GM19023 (cell line): ENCODE measurements around the gene MOCS2.

Source experiments
- ATAC-seq: cut with Tn5 transposase; IDR thresholded peaks from one replicate; pipeline ENCODE4 v1.9.1; 2021; ENCODE audit warnings: mild to moderate bottlenecking, moderate library complexity; ENCODE audit not compliant: unreplicated experiment

Gene MOCS2

DNA sequence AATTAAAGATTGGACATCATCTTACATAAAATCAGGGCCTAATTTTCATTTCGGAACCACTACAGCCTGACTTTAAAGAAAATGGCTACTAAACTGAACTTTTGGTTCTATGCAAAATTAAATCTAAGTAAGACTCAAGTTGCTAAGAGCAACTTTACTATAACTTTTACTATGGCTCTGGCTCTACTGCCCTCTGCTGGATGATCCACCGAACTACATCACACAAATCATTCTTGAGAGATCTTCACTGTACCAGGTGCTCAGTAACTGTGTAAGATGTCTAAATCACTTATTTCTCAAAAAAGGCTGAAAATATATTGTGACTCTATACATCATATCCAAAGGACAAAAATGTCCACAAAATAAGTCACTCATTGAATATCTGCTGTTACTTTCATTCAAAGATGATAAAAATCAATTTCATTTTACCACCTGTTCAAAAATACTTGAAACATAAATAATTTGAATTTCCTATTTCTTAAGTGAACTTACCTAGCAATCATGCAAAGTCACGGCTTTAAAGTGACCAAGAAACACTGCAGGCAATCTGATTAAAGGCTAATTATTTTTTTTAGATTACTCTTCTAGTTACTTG, 13.5 kb downstream of the MOCS2 start:
- ATAC-seq: peak; percentile 60

DNA sequence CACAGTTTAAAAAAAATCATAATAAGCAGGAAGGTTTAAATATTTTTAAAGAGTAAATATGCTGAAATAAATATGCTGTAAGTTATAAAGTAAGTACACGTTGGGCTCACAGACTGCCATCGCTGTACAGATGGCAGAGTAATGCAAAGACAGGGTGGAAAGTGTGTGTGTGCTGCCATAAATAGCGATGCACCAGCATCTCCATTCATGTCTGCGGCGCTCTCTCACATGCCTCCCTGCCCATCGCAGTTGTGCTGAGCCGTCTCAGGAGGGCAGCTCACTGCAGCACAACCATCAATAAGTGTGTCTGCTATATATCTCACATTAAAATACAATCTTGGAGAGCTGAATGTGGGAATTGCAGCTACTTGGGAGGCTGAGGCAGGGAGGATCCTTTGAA, 14.3 kb downstream of the MOCS2 start:
- no peak for ATAC-seq

DNA sequence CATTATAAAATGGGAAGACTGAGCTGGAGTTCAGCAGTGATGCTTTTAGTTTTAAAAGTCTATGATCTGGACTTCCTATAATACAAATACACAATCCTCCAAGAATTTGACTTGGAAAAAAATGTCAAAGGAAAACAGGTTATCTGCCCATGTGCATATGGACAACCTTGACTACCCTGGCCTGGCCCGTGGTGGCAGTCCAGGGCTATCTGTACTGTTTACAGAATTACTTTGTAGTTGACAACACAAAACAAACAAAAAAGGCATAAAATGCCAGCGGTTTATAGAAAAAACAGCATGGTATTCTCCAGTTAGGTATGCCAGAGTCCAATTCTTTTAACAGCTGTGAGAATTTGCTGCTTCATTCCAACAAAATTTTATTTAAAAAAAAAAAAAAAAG, 17.3 kb downstream of the MOCS2 start:
- ATAC-seq: no peak

- ATAC-seq: no peak
Observed at GRCh38 chr5:53091289-53091688, 18.3 kb downstream of the MOCS2 start.

GRCh38 chr5:53090229-53090628, 19.3 kb downstream of the MOCS2 start:
- ATAC-seq: no peak

DNA sequence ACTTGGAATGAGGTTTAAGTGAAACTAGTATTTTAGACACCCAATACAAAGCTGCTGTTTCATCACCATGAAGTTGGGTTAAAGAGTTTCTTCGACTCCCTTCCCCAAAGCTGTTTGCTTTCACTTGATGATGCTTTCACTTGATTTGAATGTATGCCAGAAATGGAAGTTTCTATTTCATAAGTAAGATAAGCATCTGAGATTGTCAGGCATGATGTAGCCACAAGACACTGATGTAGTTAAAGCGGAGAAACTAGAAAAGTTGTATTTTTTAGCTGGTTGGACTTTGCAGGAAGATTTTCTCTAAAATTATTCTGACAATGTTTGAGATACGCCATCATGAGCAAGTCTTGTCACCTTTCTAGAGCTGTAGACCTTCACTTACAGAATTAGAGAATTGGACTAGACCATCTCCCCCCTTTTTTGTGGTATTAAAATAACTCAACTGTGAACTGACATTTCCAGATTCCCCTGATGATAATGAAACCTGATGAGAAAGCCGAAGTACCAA, 20.0 kb downstream of the MOCS2 start:
- ATAC-seq: peak; percentile 73

GRCh38 chr5:53087621-53088121, 21.9 kb downstream of the MOCS2 start:
- ATAC-seq: no peak

DNA sequence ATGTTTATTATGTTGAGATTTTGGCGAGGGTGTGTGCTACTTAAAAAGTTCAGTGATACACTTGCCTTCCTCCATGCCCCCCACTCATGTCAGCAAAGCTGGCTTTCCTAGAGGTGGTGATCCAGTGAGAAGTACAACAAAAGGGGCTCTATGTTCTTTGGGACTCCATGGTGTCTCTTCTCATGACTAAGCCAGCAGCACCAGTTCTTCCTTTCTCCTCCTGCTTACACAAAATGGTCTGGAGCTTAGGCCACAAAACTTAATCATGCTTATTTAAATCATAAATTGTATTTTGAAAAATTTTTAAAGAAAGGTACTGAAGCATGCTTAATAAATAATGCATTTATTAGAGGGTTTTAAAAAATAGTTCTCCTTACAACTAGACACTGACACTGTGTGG, 22.4 kb downstream of the MOCS2 start:
- no peak for ATAC-seq

- ATAC-seq: no peak
Observed at GRCh38 chr5:53084546-53085255, 24.9 kb downstream of the MOCS2 start.

GRCh38 chr5:53083927-53084326, 25.6 kb downstream of the MOCS2 start:
- no peak for ATAC-seq

GRCh38 chr5:53080271-53080670, 29.3 kb downstream of the MOCS2 start:
- no peak for ATAC-seq

- no peak for ATAC-seq
Observed at GRCh38 chr5:53076014-53076583, 33.5 kb downstream of the MOCS2 start.

GRCh38 chr5:53073348-53073747, 36.2 kb downstream of the MOCS2 start:
- no peak for ATAC-seq

DNA sequence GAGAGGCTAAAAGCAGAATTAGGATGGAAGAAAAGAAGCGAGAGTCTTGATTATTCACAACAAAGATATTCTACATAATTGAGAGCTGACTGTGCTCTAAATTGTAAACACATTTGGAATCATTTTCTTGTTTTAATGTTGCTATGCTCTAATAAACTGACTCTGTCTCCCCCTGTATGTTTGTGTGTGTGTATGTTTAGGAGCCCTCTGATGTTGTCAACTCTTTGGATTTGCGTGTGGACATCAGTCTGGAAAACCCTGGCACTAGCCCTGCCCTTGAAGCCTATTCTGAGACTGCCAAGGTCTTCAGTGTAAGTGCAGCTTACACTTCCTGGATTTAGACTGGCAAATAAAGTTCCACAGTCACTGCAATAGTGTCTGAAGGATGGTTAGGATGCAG, 37.8 kb downstream of the MOCS2 start:
- no peak for ATAC-seq

DNA sequence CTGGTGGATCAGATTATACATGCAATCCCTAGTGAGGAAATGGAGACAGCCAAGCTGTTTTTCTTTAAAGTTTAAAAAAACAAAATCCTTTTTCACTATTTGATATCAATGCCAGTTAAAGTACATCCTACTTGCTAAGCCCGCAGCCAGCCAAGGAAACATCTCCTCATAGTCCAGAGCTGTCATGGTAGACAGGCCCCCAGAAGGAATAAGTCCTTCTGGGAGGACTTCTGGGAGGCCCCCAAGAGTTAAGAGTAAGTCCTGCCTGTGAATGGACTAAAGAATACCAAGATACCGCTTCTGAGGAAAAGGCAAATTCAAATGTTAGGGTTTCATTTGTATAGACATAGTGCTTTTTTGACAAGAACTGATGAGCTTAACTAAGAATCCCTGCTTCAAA, 38.3 kb downstream of the MOCS2 start:
- ATAC-seq: no peak

GRCh38 chr5:53069626-53070025, 39.9 kb downstream of the MOCS2 start:
- no peak for ATAC-seq

DNA sequence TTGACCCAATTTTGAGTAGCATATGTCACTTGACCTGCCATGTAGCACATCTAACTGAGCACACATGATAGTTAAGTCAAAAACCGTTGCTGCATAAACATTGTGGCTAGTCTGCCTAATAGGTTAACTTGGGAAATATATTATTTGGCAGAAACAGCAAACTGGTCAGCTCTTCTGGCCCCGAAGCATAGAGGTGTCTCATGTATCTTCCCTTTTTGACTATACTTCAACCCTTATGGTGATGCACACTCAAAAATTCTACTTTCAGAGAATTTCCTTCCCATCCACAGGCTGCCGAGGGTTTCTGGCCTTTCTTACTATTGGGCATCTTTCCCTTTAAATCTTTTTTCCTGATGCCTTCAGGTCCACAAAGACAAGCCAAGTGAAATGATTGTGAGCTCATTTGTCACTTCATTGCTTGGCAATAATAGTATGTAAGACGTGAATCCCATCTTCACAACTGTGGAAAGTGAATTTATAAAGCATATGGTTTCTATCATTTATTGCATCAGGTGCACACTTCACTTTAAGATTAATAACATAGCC, 41.2 kb downstream of the MOCS2 start:
- no peak for ATAC-seq

- no peak for ATAC-seq
Observed at GRCh38 chr5:53067641-53068040, 41.9 kb downstream of the MOCS2 start.

- ATAC-seq: no peak
Observed at GRCh38 chr5:53066088-53066487, 43.5 kb downstream of the MOCS2 start.

GRCh38 chr5:53063791-53064190, 45.8 kb downstream of the MOCS2 start:
- no peak for ATAC-seq

DNA sequence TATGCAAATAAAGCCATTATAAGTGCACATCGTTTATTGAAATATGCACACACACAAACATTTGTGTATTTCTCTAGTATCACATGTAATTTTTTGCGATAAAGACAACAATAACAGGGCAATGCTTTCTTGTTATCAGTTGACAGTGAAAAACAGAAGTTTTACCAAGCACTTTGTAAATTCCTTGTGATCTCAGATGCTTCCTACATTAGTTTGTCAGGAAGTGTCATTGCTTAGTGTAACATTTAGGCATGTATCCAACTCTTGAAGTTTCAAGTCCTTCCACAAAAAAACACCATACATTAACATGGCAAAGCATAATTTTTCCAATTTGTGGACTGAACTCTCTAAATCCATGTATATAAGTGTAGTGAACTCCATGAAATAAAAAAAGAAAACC, 46.4 kb downstream of the MOCS2 start:
- no peak for ATAC-seq

- no peak for ATAC-seq
Observed at GRCh38 chr5:53059281-53059680, 50.3 kb downstream of the MOCS2 start.
